Cortex of kidney (tissue), 1 donor: Measurements from ENCODE around the gene PSRC1.

Experiments used
- DNase-seq: peaks from one replicate; lab custom pipeline; 2025; lab: John Stamatoyannopoulos, UW

Gene PSRC1

GRCh38 chr1:109272021-109272799, 10.7 kb downstream of the PSRC1 start:
- no peak for DNase-seq

GRCh38 chr1:109271458-109271857, 11.5 kb downstream of the PSRC1 start:
- no peak for DNase-seq

- DNase-seq: no peak
Observed at GRCh38 chr1:109270623-109271317, 12.2 kb downstream of the PSRC1 start.

GRCh38 chr1:109269981-109270622, 12.8 kb downstream of the PSRC1 start:
- no peak for DNase-seq

GRCh38 chr1:109269212-109269980, 13.5 kb downstream of the PSRC1 start:
- DNase-seq: no peak

GRCh38 chr1:109268431-109269211, 14.3 kb downstream of the PSRC1 start:
- DNase-seq: no peak

- DNase-seq: no peak
Observed at GRCh38 chr1:109267743-109268300, 15.1 kb downstream of the PSRC1 start.

- DNase-seq: no peak
Observed at GRCh38 chr1:109266965-109267364, 16.0 kb downstream of the PSRC1 start.

- no peak for DNase-seq
Observed at GRCh38 chr1:109265741-109266330, 17.1 kb downstream of the PSRC1 start.

- DNase-seq: no peak
Observed at GRCh38 chr1:109265016-109265415, 17.9 kb downstream of the PSRC1 start.

GRCh38 chr1:109264379-109264755, 18.6 kb downstream of the PSRC1 start:
- no peak for DNase-seq

GRCh38 chr1:109263597-109264378, 19.2 kb downstream of the PSRC1 start:
- no peak for DNase-seq

GRCh38 chr1:109263234-109263596, 19.7 kb downstream of the PSRC1 start:
- DNase-seq: no peak

GRCh38 chr1:109262231-109263055, 20.5 kb downstream of the PSRC1 start:
- no peak for DNase-seq

GRCh38 chr1:109261578-109261977, 21.4 kb downstream of the PSRC1 start:
- DNase-seq: no peak

GRCh38 chr1:109261006-109261405, 21.9 kb downstream of the PSRC1 start:
- no peak for DNase-seq

GRCh38 chr1:109259674-109260557, 23.0 kb downstream of the PSRC1 start:
- DNase-seq: no peak
